ENCODE measurements around the gene TAF9.

The TAF9 gene

DNA sequence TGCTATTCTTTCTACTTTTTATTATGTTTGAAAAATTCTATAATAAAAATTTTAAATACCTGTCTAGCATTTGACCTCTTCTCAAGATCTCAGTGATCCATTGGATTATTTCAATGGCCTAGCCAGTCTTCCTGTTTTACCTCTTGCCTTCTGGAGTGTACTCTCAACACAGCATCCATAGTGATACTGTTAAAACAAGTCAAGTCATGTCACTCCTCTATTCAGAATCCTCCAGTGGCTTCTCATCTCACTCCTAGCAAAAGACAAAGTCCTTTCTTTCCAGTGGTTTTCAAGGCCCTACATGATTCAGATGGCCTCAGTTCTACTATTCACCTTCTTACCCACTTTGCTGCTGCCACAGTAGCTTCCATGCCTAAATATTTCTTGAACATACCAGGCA lies 47.4 kb upstream of the TAF9 start (continued):
- no peak for TF ChIP-seq HIC1 (tag by site-specific recombination; IDR thresholded peaks at IDR 0.05)
- TF ChIP-seq ZNF16 (tag by site-specific recombination; IDR thresholded peaks at IDR 0.05; ENCODE audit: low read depth), result no peak

DNA sequence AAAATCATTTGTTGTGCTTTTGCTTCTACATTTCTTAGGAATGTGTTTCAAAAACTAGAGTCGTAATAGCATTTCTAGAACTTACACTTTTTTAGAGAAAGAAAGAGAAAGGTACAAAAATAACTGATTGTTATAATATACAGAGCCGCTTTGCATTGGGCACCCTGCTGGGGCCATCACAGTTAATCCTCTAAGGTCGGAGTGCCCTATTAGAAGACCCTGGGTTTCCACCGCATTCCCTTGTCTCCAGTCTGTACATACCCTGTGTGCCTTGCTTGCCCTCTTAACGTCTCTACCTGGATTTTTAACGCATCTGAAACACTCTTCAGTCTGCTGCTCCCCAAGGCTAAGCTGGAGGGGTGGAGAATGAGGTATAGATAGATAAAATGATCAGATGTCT lies 46.9 kb upstream of the TAF9 start:
- Histone ChIP-seq H3K4me3 (ENCODE audit: low read depth, low read length) (peak overlapping the region; percentile 79), H3K4me1 (ENCODE audit: control insufficient read depth, insufficient read depth, low read length) (no peaks in the 10 kb centered on the region; the same call in 1 of the 2 replicates), H3K9me3 (ENCODE audit: control insufficient read depth, insufficient read depth, low read depth, low read length) (no peaks in the 10 kb centered on the region), H3K27ac (ENCODE audit: extremely low read depth, low read depth, low read length) (no peak overlapping the region), H3K36me3 (ENCODE audit: control insufficient read depth in 2 of 2, insufficient read depth in 1 of 2, low read length in 2 of 2) (peaks cover 7 to 48% of the 10 kb centered on the region in 2 experiments; a peak in 2 of 3 replicates)
- ChIA-PET POLR2A (no interaction called here), CTCF (interaction anchor here (0.5 kb wide), 1 partner anchor 75 kb away, joined by 3 read pairs; no protein-coding TSS in a partner anchor)
- TF ChIP-seq PRDM10 (tag by site-specific recombination; IDR thresholded peaks at IDR 0.05) (no peak), ZNF544 (tag by site-specific recombination; IDR thresholded peaks at IDR 0.05) (no peak), PRDM1 (tag by site-specific recombination; IDR thresholded peaks at IDR 0.05) (peak; percentile 58), ZNF184 (tag by site-specific recombination; IDR thresholded peaks at IDR 0.05) (no peak), ZNF140 (tag by site-specific recombination; IDR thresholded peaks at IDR 0.05) (no peak), ZNF174 (tag by site-specific recombination; IDR thresholded peaks at IDR 0.05) (no peak), WT1 (tag by site-specific recombination; IDR thresholded peaks at IDR 0.05) (no peak), PRDM6 (tag by site-specific recombination; IDR thresholded peaks at IDR 0.05) (peak; percentile 46), ZNF747 (tag by site-specific recombination; IDR thresholded peaks at IDR 0.05) (no peak), ZBTB8A (tag by site-specific recombination; IDR thresholded peaks at IDR 0.05) (no peak), YY2 (tag by site-specific recombination; IDR thresholded peaks at IDR 0.05) (no peak)

DNA sequence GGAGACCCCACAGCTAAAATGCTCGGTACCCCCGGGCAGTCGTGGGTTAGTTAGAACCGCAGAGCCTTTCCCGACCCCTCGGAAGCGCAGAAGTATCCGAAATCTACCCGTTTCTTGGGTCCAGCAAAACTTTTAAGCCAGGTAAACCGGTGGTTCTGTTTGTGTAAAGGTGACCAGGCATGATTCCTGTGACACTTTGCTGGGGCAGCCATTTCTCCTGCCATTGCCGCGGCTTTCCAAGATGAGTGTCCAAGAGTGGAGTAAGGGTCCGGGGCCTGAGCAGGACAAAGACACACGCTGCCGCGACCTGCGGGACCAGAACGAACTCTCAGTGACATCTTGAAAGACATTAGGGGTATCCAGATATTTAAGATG lies 46.3 kb upstream of the TAF9 start:
- ChIA-PET CTCF (interaction anchor here (0.6 kb wide), 1 partner anchor 453 kb away, joined by 4 read pairs; no protein-coding TSS in a partner anchor), POLR2A (no interaction called here)
- Histone ChIP-seq H3K4me1 (ENCODE audit: control insufficient read depth, insufficient read depth, low read length) (no peaks in the 10 kb centered on the region; the same call in 1 of the 2 replicates), H3K27ac (ENCODE audit: extremely low read depth, low read depth, low read length) (peak overlapping the region; percentile 88; the same call in 1 of the 2 replicates), H3K36me3 (ENCODE audit: control insufficient read depth in 2 of 2, insufficient read depth in 1 of 2, low read length in 2 of 2) (peaks cover 7 to 52% of the 10 kb centered on the region in 2 experiments; a peak in 2 of 3 replicates), H3K9me3 (ENCODE audit: control insufficient read depth, insufficient read depth, low read depth, low read length) (no peaks in the 10 kb centered on the region), H3K4me3 (ENCODE audit: low read depth, low read length) (peak overlapping the region; percentile 79)
- TF ChIP-seq YY1 (tag by site-specific recombination; IDR thresholded peaks at IDR 0.05) (peak; percentile 70), ZNF48 (tag by site-specific recombination; IDR thresholded peaks at IDR 0.05) (no peak), ZFP37 (tag by site-specific recombination; IDR thresholded peaks at IDR 0.05) (peak; percentile 100), YY2 (tag by site-specific recombination; IDR thresholded peaks at IDR 0.05) (peak; percentile 83), ZNF335 (tag by site-specific recombination; conservative IDR thresholded peaks at IDR 0.05) (peak; percentile 83)
- TF ChIP-seq, protein P1, sequence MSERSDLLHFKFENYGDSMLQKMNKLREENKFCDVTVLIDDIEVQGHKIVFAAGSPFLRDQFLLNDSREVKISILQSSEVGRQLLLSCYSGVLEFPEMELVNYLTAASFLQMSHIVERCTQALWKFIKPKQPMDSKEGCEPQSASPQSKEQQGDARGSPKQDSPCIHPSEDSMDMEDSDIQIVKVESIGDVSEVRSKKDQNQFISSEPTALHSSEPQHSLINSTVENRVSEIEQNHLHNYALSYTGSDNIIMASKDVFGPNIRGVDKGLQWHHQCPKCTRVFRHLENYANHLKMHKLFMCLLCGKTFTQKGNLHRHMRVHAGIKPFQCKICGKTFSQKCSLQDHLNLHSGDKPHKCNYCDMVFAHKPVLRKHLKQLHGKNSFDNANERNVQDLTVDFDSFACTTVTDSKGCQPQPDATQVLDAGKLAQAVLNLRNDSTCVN (tag by site-specific recombination; optimal IDR thresholded peaks at IDR 0.05), result peak; percentile 35

Measured in HEK293 (cell line).